HCEC 1CT (cell line): Measurements from ENCODE around the gene PPP2R2B.

Experiments used
- DNase-seq: peaks from one replicate; pipeline ENCODE4 v3.0.0-alpha.2; 2017

PPP2R2B gene

DNA sequence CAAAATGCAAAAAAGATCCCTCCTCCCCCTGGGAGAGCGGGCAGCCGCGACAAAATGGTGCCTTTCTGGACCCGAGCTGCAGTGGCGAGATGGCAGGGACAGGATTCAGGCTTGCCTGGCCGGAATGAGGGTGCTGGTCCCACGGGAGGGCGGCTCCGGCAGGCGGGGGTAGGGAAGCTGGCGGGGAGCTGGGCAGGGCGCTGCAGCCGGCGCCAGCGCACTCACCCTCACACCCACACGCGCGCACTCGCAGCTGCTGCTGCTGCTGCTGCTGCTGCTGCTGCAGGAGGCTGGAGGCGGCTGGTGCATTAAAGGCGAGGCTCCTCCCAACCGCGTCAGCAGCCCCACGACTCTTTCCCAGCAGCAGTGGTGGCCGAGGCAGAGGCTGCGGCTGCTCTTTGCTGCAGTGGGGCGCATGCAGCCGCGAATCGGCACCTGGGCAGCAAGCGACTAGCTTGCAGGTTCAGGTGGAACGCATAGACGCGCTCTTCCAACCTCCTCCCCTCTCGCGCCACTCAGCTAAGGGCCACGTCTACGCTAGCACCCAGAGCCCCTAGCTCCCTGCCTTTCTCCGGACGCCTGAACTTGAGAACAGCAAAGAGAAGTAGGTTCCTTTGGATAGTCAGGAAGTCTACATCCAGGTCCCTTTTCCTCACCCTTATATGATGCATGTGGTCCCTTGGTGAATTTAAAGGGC, at the start of gene PPP2R2B:
TSS of gene PPP2R2B (minus strand) at position 282 of the 697 bp plus-strand sequence.
- DNase-seq: no peak

DNA sequence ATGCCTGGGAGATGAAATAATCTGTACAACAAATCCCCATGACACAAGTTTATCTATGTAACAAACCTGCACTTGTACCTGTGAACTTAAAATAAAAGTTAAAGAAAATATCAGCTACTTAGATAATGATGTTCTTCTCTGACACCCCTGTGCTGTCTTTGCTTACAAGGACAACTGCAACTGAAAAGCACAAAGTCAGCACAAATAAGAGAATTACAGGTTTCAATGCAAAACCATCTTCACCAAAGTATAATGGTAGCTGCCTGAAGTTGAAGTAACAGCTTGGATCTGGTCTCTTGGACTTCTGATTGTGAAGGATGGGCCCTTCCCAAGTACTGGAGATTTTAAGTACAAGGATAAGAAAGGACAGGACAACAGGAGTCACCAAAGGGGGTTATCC, 45.6 kb upstream of the PPP2R2B start:
- DNase-seq: no peak

DNA sequence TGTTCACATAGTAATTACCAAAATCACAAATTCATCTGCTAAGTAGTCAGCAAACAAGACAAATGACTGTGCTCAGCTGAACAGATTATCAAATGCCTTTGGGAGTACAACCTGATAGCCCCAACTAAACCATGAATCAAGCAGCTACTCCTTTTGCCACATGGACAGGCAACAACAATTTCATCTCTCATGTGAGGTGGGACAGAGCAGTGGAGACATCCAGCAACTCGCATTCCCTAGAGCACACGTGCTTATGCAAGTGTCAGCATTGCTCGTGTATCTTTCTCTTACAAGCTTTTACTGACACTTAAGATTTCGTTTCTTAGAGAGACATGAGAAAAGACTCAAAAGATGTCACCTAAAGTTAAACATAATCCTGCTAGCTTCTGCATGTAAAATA, 42.7 kb upstream of the PPP2R2B start:
- no peak for DNase-seq

DNA sequence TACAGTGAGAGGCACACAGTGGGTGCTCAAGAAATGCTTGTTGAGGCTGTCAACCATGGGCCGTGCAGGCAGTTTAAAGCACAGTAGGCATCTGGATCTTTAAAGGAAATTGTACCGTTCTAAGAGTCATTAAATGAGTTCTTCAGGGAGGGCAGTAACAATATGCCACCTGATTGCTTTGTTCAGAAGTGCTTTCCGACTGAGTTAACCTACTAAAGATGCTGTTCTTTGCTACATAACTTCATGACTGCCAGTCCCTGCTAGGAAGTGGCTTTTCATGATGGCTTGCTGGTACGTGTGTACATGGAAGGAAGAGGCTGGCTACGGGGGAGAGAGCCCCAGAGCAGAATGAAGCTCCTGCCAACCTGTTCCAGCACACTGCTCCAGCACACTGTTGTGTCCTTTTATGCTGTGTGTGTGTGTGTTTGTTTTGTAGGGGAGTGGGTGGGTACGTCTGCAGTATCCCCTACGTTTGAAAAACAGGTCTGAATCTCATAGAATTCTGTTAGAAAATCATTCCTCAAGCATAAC, 41.9 kb upstream of the PPP2R2B start:
- DNase-seq: no peak

DNA sequence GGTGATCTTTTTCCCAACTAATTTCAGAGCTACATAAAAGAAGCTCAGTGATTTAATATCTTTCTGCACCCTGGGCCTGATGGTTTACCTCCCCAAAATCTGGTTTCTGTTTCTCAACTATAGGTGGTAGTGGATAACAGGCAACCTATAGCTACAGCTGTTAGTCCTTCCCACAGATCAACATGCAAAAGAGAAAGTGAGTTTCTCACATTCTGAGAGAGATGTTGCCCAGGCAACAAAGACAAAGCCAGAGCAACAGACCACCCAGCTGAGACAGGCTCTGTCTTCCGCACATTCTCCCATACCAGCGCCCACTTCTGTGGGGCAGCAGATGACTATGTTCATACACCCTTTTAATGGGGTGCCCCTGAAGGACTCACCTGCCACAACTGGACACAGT, 40.7 kb upstream of the PPP2R2B start:
- DNase-seq: no peak

DNA sequence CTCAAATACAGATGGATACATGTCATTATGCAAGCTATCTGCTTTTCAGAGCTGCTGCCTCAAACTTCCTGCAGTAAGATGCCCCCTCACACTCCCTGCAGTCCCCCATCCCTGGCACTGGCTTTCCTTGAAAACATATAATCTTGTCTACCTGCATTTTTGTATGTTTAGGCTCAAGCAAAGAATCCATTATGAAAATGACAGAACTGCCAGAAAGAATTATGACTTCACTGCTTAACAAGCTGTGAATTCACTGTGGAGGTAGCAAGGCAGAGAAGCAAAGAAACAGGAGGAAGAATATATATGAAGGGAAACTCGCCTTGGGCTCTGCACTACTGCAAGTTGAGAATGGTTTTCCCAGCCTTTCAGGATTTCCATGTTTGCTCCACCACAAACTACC, 39.4 kb upstream of the PPP2R2B start:
- DNase-seq: no peak

DNA sequence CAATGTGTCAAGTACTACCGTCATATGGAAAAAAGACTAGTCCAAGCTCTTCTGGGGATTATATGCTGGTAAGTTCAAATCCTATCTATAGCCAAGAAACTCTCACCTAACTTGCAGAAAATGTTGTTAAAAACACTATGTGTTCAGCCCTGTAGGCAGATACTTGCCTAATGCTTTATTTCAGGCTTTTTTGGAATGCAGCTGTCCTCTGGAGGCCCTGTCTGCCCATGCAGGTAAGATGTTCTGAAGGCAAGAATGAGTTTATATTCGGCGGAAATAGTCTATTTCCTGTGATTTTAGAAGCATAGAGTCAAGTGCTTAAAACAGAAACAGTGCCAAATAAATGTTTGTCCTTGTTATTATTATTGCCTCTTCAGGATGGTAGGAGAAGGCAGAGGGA, 34.3 kb upstream of the PPP2R2B start:
- no peak for DNase-seq

DNA sequence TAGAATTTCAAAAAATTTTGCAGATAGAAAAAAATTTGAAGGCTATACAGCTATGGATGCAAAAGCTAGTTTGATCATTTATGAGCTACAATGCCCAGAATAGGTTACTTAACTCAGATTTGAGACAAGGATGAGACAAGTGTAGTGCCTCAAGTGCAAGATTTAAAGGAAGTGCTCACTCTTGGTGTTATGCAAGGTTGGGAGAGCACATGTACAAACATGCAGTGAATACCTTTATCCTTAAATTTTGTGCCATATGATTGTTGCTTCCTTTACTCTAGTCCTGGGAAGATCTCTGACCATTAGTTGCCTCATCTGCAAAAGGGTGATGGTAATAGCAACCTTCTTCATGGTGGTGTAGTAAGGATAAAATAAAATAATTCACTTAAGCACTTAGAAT, 31.7 kb upstream of the PPP2R2B start:
- DNase-seq: no peak

DNA sequence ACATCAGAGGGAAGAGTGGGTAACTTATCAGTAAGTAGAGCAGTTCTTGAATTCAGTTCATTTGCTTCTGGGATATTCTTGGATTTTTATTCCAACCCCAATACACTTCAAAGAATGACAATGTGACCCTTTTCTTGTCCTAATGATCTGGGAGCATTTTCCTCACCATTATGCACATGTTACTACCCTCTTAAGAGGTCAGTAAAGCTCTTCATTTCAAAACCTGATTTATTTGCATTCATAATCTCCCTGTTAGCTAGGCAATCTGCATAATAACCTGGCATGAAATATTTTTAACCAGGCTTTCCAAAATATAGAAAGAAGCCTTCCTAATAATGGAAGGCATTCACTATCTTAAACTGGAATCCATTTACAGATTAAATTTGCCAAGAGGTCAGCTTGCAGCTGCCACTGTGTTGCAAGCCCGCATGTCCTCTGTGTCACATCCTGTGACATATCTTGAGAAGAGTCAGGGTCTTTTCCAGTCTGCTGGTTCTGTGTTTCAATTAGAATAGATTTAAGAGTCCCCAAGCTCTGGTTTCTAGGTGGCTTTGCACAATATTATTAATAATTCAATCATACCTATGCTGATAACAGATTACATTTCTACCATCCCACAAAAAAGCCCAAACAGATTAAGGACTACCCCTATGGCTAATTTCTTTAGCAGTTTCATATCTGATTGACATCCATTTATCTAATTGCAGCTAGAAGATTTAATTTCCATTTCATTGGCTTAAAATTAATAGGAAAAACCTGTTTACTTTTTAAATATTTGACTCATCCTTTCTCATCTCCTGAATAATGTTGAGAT, 30.9 kb upstream of the PPP2R2B start:
- DNase-seq: no peak

DNA sequence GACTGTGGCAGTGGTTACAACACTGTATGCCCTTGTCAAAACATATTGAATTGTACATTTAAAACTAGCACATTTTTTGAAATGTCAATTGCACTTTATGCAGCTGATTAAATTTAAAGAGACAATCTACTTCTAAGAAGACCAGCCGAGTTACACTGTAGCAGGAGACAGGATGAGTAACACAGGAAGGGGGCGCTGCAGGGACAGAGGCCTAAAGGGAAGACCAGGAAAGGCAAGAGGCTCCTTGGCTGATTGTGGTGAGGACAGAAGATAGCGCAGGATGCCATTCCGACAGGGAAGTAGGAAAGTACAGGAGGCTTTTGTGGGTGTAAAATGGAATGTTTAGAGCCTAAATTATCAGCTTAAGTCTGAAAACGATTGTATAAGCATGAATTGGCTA, 28.2 kb upstream of the PPP2R2B start:
- DNase-seq: no peak

DNA sequence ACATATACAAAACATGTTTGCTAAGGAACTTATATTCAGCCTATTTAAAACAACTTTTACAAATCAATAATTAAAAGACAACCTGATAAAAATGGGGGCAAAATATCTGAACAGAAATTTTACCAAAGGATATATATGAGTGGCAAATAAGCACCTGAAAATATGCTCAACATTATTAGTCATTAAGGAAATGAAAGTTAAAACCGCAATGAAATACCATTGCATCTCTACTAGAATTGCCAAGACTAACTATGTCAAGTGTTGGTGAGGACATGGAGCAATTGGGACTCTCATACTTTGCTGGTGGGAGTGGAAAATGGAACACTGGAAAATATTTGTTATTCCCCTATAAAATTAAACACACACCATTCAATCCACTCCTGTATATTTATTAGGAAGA, 26.3 kb upstream of the PPP2R2B start:
- no peak for DNase-seq

DNA sequence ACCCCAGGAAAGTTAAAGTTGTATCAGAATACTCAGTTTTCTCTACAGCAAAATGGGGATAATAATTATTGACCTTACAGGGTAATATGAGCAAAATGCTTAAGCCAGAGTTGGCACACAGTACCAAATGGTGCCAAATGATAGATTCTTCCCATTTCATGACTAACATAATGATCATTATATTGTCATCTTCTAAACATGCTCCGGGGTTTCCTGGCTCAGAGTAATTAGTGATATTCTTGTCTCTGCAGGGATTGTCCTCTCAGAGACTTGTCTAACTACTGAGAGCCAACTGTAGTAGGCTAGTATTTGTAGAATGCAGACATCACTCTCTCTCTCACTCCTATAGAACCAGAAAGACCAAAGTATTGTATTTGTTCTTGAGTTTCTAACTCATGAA, 25.2 kb upstream of the PPP2R2B start:
- no peak for DNase-seq

DNA sequence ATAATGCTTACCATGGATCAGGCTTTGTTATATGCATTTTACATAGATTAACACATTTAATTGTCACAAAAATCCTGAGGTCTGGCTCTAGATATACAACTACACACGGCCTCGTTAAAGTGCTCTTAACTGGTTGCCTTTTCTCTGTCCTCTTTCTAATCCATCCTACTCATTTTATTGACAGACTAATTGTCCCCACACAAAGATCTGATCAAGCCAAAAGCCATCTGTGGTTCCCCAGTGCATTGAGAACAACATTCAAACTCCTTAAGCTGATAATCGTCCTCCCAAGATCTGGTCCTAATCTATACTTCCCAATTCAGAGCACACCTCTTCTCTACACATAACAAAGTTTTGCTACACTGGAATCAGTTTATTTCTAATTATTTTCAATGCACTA, 23.9 kb upstream of the PPP2R2B start:
- DNase-seq: no peak

DNA sequence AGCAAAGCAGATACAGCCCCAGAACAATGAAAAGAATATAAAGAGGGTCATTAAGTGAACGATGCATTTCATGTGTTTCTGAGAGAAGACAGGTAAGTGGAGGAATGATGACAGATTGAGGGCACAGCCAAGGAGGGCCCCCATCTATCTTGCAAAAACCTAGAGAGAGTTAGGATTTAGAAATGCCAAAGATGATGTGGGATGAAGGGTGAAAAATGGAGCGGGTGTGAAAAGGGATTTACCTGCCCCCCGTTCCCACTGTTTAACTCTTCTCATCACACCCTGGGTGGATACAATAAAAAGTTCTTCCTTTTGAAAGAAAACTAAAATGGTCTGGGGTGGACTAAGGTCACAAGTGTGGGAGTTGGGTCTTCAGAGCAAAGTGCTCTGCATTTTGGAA, 18.5 kb upstream of the PPP2R2B start:
- no peak for DNase-seq

DNA sequence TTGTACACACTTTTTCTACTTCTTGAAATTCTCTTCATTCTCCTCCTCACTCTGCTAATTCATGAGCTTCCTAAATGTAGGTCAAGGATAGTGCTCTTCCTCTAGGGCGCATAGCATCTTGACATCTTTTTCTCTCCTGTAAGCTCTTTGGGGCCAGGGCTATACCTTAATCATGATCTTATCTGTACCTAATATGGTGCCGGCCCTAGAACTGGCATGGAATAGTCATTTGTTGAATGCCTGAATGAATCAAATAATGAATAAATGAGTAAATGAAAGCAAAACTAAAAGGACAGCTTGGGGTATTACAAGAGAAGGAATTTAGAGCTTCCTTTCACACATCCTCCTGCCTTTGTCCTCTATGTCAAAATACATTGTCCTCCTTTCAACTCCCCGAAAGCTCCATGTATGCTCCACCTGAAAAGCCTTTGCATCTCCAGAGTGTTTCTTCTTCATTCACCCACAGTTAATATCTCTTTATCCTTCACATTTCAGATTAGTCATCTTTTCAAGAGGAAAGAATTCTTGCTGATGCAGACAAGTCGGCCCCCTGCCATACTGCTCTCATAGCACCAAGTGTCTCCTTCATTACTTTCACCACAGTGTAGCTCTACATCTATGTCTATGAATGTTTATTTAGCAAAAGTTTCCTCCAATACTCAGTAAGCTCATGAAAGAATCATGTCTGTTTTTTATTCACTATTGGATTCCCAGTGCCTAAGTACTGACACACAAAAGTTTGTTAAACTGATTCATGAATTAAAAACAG, 16.4 kb upstream of the PPP2R2B start:
- no peak for DNase-seq

DNA sequence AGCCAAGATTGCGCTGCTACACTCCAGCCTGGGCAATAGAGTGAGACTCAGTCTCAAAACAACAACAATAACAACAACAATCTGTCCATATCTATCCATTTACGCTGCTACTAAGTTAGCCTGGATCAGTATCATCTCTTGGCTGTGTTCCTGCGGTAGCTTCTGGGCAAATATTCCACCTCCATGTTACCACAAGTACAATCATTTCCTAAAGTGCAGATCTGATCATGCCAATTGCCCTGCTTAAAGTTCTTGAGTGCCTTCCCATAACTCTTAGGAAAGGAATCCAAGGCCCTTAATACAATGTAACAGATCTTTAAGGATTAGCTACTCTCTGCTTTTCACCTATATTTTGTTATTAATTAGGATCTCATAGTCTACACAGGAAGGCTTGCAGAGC, 15.4 kb upstream of the PPP2R2B start:
- DNase-seq: no peak

DNA sequence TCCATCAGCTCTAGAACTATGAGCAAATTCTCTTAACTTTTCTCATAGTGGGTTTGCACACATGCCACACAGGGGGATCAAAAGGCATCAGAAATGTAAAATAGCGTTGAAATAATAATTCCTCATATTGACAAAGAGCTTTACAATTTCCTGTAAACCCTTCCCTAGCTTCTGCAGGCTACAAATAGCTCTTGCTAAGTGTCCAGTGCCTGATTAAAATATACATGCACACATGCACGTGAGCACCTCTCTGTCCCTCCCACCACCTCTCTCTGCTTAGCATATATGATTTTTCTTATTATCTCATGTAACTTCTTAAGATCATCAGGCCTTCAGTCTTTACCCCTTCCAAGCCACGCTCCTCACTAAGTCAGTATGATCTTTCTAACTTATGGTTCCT, 13.7 kb upstream of the PPP2R2B start:
- DNase-seq: no peak

DNA sequence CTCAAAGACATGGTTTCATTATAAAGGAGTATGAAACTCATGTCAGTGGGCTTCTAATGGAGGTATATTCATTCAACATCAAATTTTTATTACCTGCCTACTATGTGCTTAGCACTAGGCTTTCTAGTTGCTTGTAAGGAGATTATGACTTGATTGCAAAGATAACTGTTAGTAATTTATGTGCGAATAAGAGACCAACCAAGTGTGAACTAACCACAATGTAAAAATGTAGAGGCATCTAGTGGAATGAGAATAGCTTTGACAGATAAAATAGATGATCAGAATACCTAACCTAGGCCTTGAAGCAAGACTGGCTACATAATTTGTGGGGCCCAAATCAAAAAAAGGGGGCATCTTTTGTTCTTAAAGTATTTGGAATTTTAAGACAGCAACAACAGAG, 13.0 kb upstream of the PPP2R2B start:
- DNase-seq: no peak

DNA sequence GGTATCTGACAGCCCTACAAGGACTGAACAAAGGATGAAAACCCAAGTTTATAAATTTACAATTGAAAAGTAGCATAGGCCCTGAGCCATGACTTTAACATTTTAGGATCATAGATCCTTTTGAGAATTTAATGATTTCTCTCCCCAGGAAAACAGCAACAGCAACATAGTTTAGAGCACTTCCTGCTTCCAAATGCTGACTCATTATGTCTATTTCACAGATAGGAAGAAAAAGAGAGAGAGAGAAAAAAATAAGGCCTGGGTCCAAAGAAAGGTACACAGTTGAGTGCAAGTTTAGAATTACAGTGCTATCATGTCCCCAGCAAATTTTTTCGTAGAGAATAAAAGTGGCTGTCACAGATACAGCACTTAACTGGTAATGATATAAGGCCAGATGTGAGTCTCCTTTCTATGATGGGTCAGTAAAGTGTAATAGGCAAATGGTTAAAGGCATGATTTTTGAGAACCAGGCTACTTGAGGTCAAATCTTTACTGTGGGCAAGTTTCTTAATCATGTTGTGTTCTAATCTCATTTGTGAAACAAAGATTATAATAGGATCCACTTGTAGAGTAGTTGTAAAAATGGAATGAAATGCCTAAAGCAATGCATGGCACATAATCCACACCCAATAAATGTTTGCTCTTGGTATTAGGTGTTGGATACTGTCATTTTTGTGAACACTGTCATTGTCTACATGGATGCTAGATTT, 12.3 kb upstream of the PPP2R2B start:
- DNase-seq: no peak

DNA sequence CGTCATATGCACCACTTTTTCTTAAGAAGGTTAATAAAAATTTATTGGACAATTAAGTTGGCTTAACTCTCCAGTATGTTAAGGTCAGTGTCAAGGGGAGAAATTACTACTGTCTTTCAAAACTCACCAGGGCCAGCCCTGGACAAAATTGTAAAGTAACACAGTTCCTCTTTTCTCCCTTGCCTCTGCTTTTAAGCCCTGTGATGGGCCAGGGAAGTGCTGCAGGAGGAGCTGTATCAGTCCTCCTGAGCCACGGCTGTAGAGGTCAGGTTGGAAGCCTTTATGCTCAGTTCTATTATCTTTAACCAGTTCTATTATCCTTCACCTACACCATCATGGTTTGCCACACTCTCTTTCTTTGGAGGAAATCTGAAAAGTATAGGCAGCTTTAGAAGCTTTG, 11.5 kb upstream of the PPP2R2B start:
- DNase-seq: no peak

DNA sequence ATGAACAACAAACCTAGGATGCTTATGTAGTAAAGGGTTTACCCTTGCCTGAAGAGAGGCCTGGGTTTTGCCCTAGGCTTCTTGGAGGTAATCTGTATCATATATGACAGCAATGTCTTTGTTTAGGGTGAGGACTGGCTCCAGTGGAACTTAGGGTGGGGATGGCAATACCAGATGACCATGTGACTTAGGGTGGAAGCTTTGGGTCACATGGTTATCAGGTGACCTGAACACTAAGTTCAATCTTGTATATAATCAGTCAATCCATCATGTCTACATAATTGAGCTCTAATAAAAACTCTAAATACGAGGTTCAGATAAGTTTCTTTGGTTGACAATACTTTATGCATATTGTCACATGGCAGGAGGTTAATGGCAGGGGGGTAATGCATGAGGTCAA, 10.6 kb upstream of the PPP2R2B start:
- no peak for DNase-seq

DNA sequence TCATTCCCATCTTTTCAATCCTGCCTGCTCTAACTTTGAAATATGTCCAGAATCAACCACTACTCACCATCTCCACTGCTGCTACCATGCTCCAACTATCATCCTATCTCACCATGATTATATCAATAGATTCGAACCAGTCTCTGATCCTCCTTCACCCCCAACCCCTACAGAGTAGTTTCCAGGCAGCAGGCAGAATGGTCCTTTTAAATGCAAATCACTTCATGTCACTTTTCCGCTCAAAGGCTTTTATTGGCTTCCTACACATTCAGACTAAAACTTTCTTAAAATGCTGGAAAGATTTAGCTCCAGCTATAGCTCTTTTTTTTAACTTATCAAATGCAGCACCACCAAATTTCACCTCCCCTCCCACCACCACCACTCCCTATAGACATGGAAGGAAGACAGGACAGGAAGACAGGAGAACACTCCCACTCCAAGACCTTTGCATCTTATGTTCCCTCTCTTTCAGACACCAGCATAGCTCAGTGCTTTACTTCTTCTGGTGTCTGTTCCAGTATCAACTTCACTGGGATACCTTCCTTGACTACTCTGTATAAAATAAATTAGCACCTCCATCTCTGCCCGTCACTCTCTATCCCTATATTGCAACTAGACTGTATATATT, 9.9 kb upstream of the PPP2R2B start:
- no peak for DNase-seq
